IMR-90 (cell line): Measurements from ENCODE around the gene ZEB2. TPM values are rescaled to one million over a fixed set of nuclear protein-coding genes. Genes with fewer than 3 reads are reported as not detected.

Experiments used
- ATAC-seq: fragments of 200-7000 bp; cut with Tn5 transposase; 2 replicates; pipeline ENCODE4 v1.9.1; 2020; ENCODE audit warnings: low read depth, mild to moderate bottlenecking, moderate library complexity
- BruUV-seq: library from RNA; stranded (reverse); fragments of 400-500 nt; replicated peaks from 2 replicates; lab custom pipeline; 2021; lab: Mats Ljungman, UMichigan
- CTCF ChIA-PET: fragments of 300-600 bp; formaldehyde crosslinking; extraction: SDS; loops from one replicate; lab custom pipeline; 2021; ENCODE audit warnings: antibody characterized with exemption; lab: Yijun Ruan, JAX
- POLR2A ChIA-PET: fragments of 300-600 bp; sonication (Branson Sonifier 250); formaldehyde crosslinking; loops from one replicate; lab custom pipeline; 2022; ENCODE audit warnings: antibody characterized with exemption; ENCODE audit not compliant: unreplicated experiment; lab: Charles Lee
- DNase-seq: peaks from one replicate; pipeline ENCODE4 v3.0.0; 2013
- H2AFZ ChIP-seq: replicated peaks from 2 replicates; pipeline ENCODE3; 2013; ENCODE audit warnings: low read length, mild to moderate bottlenecking; ENCODE audit not compliant: poor library complexity
- H2AK5ac ChIP-seq: 2 replicates; pipeline ENCODE4 v1.6.1; 2013; ENCODE audit warnings: low read depth, low read length, inconsistent platforms
- H2AK9ac ChIP-seq: replicated peaks from 2 replicates; pipeline ENCODE3; 2013; ENCODE audit warnings: mild to moderate bottlenecking, low read depth, low read length, moderate library complexity; ENCODE audit not compliant: poor library complexity
- H2BK120ac ChIP-seq: 2 replicates; pipeline ENCODE4 v1.6.1; 2013; ENCODE audit warnings: low read depth, low read length, inconsistent platforms
- H2BK15ac ChIP-seq: 3 replicates; pipeline ENCODE4 v1.6.1; 2013; ENCODE audit warnings: low read depth, low read length, inconsistent platforms
- H2BK20ac ChIP-seq: 2 replicates; pipeline ENCODE4 v1.6.1; 2013; ENCODE audit warnings: low read depth, mild to moderate bottlenecking, inconsistent platforms, low read length, moderate library complexity
- H2BK5ac ChIP-seq: 2 replicates; pipeline ENCODE4 v1.6.1; 2013; ENCODE audit warnings: mild to moderate bottlenecking, low read depth, low read length, inconsistent platforms; ENCODE audit not compliant: poor library complexity, severe bottlenecking
- H3K14ac ChIP-seq: replicated peaks from 2 replicates; pipeline ENCODE4 v1.6.1; 2013; ENCODE audit warnings: low read depth, low read length, inconsistent platforms
- H3K18ac ChIP-seq: 2 replicates; pipeline ENCODE4 v1.6.1; 2013; ENCODE audit warnings: low read depth, low read length, control low read depth
- H3K23ac ChIP-seq: 2 replicates; pipeline ENCODE4 v1.6.1; 2013; ENCODE audit warnings: low read depth, low read length, inconsistent platforms
- H3K27ac ChIP-seq: 2 replicates; pipeline ENCODE4 v1.5.1; 2013; ENCODE audit warnings: mild to moderate bottlenecking, control low read depth, low read length; ENCODE audit not compliant: insufficient read depth
- H3K27me3 ChIP-seq: 2 replicates; pipeline ENCODE4 v1.6.1; 2013; ENCODE audit warnings: low read length; ENCODE audit not compliant: control insufficient read depth, insufficient read depth
- H3K36me3 ChIP-seq: 2 replicates; pipeline ENCODE4 v1.6.1; 2013; ENCODE audit warnings: low read length, mixed read lengths; ENCODE audit not compliant: control insufficient read depth, insufficient read depth
- H3K4ac ChIP-seq: 2 replicates; pipeline ENCODE4 v1.6.1; 2013; ENCODE audit warnings: low read depth, low read length, inconsistent platforms
- H3K4me1 ChIP-seq: 2 replicates; pipeline ENCODE4 v1.6.1; 2013; ENCODE audit warnings: low read length, mixed read lengths; ENCODE audit not compliant: control insufficient read depth, insufficient read depth
- H3K4me2 ChIP-seq: 2 replicates; pipeline ENCODE4 v1.6.1; 2013; ENCODE audit warnings: low read depth, mild to moderate bottlenecking, control low read depth, low read length, moderate library complexity
- H3K4me3 ChIP-seq: 2 replicates; pipeline ENCODE4 v1.5.1; 2013; ENCODE audit warnings: low read depth, mild to moderate bottlenecking, control low read depth, low read length, moderate library complexity; ENCODE audit not compliant: insufficient read depth
- H3K56ac ChIP-seq: 2 replicates; pipeline ENCODE4 v1.6.1; 2013; ENCODE audit warnings: low read length, inconsistent platforms; ENCODE audit not compliant: insufficient read depth; ENCODE audit errors: extremely low read depth
- H3K79me1 ChIP-seq, 2 experiments: 2 replicates each; pipeline ENCODE4 v1.6.1; 2013; ENCODE audit warnings: low read length in 2 of 2, inconsistent platforms in 1 of 2, low read depth in 1 of 2
- H3K9ac ChIP-seq: 2 replicates; pipeline ENCODE4 v1.6.1; 2013; ENCODE audit warnings: low read depth, low read length, control low read depth
- H3K9me1 ChIP-seq: 2 replicates; pipeline ENCODE4 v1.6.1; 2013; ENCODE audit warnings: low read length, inconsistent platforms; ENCODE audit not compliant: insufficient read depth
- H3K9me3 ChIP-seq: 2 replicates; pipeline ENCODE4 v1.6.1; 2013; ENCODE audit warnings: low read length; ENCODE audit not compliant: control insufficient read depth, insufficient read depth
- H4K20me1 ChIP-seq: 2 replicates; pipeline ENCODE4 v1.6.1; 2013; ENCODE audit warnings: low read length, inconsistent platforms; ENCODE audit not compliant: insufficient read depth
- H4K5ac ChIP-seq: 2 replicates; pipeline ENCODE4 v1.6.1; 2013; ENCODE audit warnings: mild to moderate bottlenecking, low read depth, low read length, control low read depth
- H4K8ac ChIP-seq, 2 experiments: 2 replicates each; pipeline ENCODE4 v1.6.1; 2013; ENCODE audit warnings: low read depth in 2 of 2, low read length in 2 of 2, control low read depth in 1 of 2, inconsistent platforms in 1 of 2
- H4K91ac ChIP-seq: 2 replicates; pipeline ENCODE4 v1.6.1; 2013; ENCODE audit warnings: low read depth, low read length, inconsistent platforms; ENCODE audit not compliant: insufficient read depth
- ELK1 ChIP-seq: fragments of 150-350 bp; IDR thresholded peaks from 2 replicates; pipeline ENCODE4 v1.6.1; 2016; ENCODE audit warnings: low read depth, mild to moderate bottlenecking, low read length, moderate library complexity, borderline replicate concordance
- POLR2A ChIP-seq: IDR thresholded peaks from 2 replicates; pipeline ENCODE4 v1.6.1; 2012; ENCODE audit warnings: mild to moderate bottlenecking, low read depth, low read length
- SMC3 ChIP-seq: fragments of 150-350 bp; IDR thresholded peaks from 2 replicates; pipeline ENCODE4 v1.6.1; 2016; ENCODE audit warnings: low read depth, mild to moderate bottlenecking, antibody characterized with exemption, low read length, moderate library complexity
- WGBS, 2 experiments: methylation state at CpG; one replicate each; pipeline versions ENCODE4 v1.1.5 to v1.1.7; 2013; ENCODE audit warnings: missing lambda C conversion rate in 2 of 2; ENCODE audit not compliant: insufficient read length in 1 of 2; ENCODE audit errors: extremely low coverage in 2 of 2; 5-methylcytosine and 5-hydroxymethylcytosine counted together
- dilution Hi-C: fragments of 300-500 bp; cut with HindIII; formaldehyde crosslinking; loops from one replicate; pipeline ENCODE4 v1.14.3; 2018; ENCODE audit warnings: low sequenced_read_pairs; ENCODE audit not compliant: unreplicated experiment
- in situ Hi-C: fragments of 300-500 bp; cut with MboI; formaldehyde crosslinking; loops from 3 replicates; pipeline ENCODE4 v1.14.3; 2019; ENCODE audit warnings: low sequenced_read_pairs, inconsistent platforms, mixed read lengths
- intact Hi-C: fragments of 100-400 bp; cut with micrococcal nuclease; formaldehyde crosslinking; loops from 2 replicates; pipeline ENCODE4 v1.10.0; 2022
- polyA plus RNA-seq, 3 experiments: library from polyadenylated mRNA; depleted of rRNA; stranded (reverse); fragments of >200 nt; gene quantifications; 2 replicates each; pipeline ENCODE4 v1.2.3, GENCODE V29; 2012; ENCODE audit warnings: low replicate concordance in 1 of 3
- total RNA-seq: library from RNA; depleted of rRNA; stranded (reverse); fragments of >200 nt; gene quantifications from 2 replicates; pipeline ENCODE4 v1.2.3, GENCODE V29; 2012

Gene ZEB2
- total and polyA plus RNA-seq, 2 of the 4 experiments (the other 2 are of a cell fraction) = 22.4 to 50.9 TPM

- WGBS, 2 experiments = no CpG with 5 or more reads among the region's 2 CpGs
- H3K14ac ChIP-seq = no peak overlapping the region
- H3K9me3 ChIP-seq = no peaks in the 10 kb centered on the region
- ChIA-PET POLR2A (no interaction called here), CTCF (no interaction called here)
- H3K23ac ChIP-seq = no peak overlapping the region
- H2BK20ac ChIP-seq = no peak overlapping the region
- peaks cover 27% of the 10 kb centered on the region; the same call in 1 of the 2 replicates for H4K20me1 ChIP-seq
- TF ChIP-seq POLR2A (no peak), SMC3 (no peak), ELK1 (no peak)
- no peak overlapping the region for H3K4me3 ChIP-seq
- in situ Hi-C loops (no loop called here), intact Hi-C loops (no loop called here), dilution Hi-C loops (no loop called here)
- no peak overlapping the region for H4K8ac ChIP-seq
- H4K5ac ChIP-seq = no peak overlapping the region
- DNase-seq = no peak
- H3K4ac ChIP-seq = no peak overlapping the region
- H2BK15ac ChIP-seq = no peak overlapping the region
- H3K9ac ChIP-seq = no peak overlapping the region
- no peaks in the 10 kb centered on the region for H3K27me3 ChIP-seq
- H3K36me3 ChIP-seq = peaks cover 9% of the 10 kb centered on the region; the same call in 1 of the 2 replicates
- BruUV-seq = no TSS peak
- no peak overlapping the region for H4K91ac ChIP-seq
- peaks cover 28 to 60% of the 10 kb centered on the region in 2 experiments for H3K79me1 ChIP-seq
- H2BK120ac ChIP-seq = no peak overlapping the region
- no peak overlapping the region for H3K18ac ChIP-seq
- no peak overlapping the region for H2AFZ ChIP-seq
- H2BK5ac ChIP-seq = no peak overlapping the region
- ATAC-seq = no peak
- H3K4me1 ChIP-seq = peaks cover 18% of the 10 kb centered on the region
- H2AK9ac ChIP-seq = no peak overlapping the region
- H3K9me1 ChIP-seq = peaks cover 2% of the 10 kb centered on the region
- no peak overlapping the region for H3K27ac ChIP-seq
- H2AK5ac ChIP-seq = no peak overlapping the region
- no peak overlapping the region for H3K4me2 ChIP-seq
- no peak overlapping the region for H3K56ac ChIP-seq
These were observed 44.9 kb downstream of the ZEB2 start for GRCh38 chr2:144475044-144475443.
